HG02884 (cell line): ENCODE data around the gene SMURF2.
"Not testable (repeated sequence)": the region's sequence is repeated elsewhere in the genome, so short reads cannot be mapped to it uniquely, and the experiment has no call there.

Experiments
- ATAC-seq: cut with Tn5 transposase; IDR thresholded peaks from one replicate; pipeline ENCODE4 v1.9.1; 2021; ENCODE audit warnings: mild to moderate bottlenecking, moderate library complexity; ENCODE audit not compliant: unreplicated experiment

Gene SMURF2

GRCh38 chr17:64599187-64599676 lies 62.9 kb downstream of the SMURF2 start:
- ATAC-seq, result peak; percentile 59

GRCh38 chr17:64598672-64599071 lies 63.4 kb downstream of the SMURF2 start:
- no peak for ATAC-seq

- ATAC-seq, result no peak
These were observed 65.1 kb downstream of the SMURF2 start for GRCh38 chr17:64596988-64597387.

DNA sequence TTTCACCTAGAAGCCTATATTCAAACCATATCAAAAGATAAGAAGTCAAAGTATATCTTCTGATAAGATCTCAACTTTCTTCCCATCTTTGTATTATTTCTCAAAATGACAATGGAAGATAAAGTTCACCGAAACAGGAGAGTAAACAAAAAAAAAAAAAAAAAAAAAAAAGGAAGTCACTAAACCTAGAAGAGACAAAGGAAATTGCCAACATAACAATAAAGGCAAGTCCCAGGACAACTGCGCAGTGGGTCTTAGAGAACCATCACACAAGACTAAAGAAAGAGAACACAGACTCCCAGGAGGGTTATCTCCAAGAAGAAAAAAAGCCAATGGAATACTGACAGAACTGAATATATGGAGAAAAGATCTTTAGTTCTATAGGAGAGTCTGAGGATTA lies 65.7 kb downstream of the SMURF2 start:
- no peak for ATAC-seq

GRCh38 chr17:64591944-64592343 lies 70.2 kb downstream of the SMURF2 start:
- no peak for ATAC-seq

- no peak for ATAC-seq
These were observed 77.0 kb downstream of the SMURF2 start for GRCh38 chr17:64585146-64585545.

DNA sequence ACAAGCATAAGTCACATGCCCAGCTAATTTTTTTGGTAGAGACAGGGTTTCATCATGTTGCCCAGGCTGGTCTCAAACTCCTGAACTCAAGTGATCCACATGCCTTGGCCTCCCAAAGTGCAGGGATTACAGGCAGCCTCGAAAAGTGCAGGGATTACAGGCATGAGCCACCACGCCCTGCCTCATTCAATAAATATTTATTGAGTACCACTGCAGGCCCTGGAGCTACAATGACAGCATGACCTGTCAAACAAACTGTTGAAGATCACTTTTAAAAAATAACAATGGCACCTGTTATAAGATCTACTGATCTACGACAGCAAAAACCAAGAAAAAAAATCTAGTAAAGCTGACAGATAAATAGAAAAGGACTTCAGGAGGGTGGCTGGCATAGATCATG lies 79.1 kb downstream of the SMURF2 start:
- no peak for ATAC-seq

DNA sequence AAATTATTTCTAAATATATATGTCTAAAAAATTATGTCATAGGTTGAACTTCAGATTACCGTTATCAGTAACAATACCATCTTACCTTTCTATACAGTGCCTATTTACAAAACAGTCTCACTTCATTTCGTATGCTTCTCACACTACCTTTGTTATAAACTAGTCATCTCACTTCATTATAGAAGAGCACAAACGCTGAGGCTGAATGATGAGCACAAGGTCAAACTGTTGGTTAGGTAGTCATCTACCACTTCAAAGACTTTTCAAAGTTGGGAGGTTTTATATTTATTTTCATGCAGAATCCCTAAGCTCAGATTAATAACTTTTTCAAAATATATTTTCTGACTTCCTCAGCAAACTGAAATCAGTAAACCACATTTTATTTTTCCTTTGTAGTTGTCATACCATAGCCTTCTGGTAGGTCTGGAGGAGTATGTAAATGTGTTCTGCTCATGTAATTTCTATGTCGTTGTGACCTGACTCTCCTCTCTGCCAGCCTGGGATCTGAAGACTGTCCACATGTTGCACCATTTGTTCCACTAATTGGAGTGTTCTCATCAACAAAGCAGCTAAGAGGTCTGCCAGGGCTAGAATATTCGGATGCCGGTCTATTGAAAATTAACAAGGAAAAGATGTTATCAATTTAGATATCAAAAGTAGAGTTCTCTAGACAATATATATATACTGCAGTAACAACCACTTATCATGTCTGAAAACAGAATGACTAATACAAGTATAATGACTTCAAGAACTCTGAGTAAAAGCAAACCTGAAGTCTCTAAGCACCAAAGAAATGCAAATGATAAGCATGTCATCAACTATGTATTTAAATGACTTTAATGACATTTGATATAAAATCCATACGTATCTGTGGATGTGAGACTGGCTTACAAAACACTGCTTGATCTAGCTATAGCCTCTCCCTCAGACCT lies 81.5 kb downstream of the SMURF2 start:
- no peak for ATAC-seq

DNA sequence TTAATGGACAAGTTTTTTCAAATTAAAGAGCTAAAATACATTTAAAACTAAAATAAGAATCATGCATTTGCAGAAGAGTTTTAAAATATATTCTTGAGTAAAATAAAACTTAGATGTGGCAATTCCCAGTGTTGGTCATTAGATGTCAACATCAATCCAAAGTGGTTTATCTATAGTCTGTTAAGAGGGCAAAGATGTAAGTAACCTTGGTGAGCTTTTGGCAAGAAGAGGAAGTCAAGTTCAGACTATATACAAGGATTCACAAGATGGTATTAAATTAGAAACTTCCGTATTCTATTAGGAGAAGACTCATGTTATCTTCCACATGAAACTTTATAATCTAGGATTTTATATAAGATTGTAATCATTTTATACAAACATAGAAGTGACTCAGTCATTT lies 82.2 kb downstream of the SMURF2 start:
- ATAC-seq, result no peak

GRCh38 chr17:64577025-64577424 lies 85.1 kb downstream of the SMURF2 start:
- not testable (repeated sequence) for ATAC-seq

GRCh38 chr17:64575431-64575830 lies 86.7 kb downstream of the SMURF2 start:
- ATAC-seq, result no peak

DNA sequence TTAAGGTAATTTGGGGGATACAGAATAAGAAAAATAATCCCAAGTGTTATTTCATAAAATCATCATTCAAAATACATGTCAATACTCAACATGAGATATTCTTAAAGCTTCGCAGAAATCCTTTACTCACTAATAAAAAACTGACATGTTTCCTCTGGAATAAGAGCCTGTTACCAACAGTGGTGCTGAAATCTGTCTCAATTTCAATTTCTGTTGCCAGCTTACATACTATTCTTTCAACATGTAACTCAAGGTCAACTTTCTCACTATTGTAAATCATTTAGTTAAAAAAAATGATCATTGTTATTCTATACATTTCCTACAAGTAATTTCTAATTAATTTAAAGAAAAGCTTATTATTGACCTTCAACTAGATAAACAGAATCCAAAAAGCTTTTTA lies 87.5 kb downstream of the SMURF2 start:
- ATAC-seq, result no peak

- ATAC-seq, result no peak
These were observed 88.9 kb downstream of the SMURF2 start for GRCh38 chr17:64573214-64573613.

GRCh38 chr17:64572682-64573154 lies 89.4 kb downstream of the SMURF2 start:
- ATAC-seq, result no peak

DNA sequence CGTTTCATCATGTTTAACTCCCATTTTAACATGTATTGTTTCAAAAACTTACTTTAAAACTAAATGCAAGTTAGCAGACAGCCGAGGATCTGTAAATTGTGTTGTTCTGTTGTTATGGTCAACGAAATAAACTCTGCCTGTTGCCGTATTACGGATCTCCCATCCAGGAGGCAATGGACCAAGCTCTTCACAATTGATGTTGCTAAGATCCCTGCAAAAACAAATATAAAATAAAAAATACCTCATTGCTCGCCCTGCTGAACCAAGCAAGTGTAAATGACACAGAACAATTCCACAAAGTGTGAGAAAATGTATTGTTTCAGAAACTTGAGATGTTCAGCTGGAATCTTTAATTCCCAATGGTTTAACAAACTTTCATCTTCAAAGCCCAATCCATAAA lies 90.4 kb downstream of the SMURF2 start:
- no peak for ATAC-seq

GRCh38 chr17:64565563-64565962 lies 96.5 kb downstream of the SMURF2 start:
- ATAC-seq, result no peak

DNA sequence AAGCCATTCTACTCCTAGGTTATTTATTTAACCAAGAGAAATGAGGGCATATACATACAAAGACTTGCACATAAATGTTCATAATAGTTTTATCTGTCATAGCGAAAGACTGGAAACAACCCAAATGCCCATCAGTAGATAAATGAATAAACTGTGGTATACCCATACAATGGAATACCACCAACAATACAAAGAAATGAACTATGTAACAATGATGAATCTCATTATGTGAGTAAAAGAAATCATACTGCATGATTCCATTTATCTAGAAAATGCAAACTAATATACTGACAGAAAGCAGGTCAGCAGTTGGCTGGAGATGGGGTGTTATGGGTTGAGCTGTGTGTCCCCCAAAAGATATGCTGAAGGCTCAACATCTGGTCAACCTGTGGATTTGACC lies 98.0 kb downstream of the SMURF2 start:
- no peak for ATAC-seq

DNA sequence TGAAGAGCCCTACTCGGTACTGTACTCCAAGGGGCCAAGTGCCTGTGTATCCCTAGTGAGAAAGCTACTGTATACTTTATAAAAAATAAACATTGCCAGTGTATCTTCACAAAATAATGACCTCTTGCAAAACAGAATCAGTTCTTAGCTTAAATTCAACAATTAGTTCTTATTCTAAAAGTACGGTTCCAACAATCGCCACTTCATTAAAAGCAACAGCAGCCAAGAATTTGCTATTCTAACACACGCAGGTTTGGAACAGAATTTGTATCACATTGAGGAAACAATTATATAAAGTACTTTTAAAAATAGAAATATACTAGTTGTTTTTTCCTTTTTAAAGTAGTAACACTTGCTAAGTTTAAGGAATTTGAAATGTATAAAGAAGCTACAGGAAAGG lies 106.8 kb downstream of the SMURF2 start:
- no peak for ATAC-seq

GRCh38 chr17:64554028-64554637 lies 108.0 kb downstream of the SMURF2 start:
- no peak for ATAC-seq

DNA sequence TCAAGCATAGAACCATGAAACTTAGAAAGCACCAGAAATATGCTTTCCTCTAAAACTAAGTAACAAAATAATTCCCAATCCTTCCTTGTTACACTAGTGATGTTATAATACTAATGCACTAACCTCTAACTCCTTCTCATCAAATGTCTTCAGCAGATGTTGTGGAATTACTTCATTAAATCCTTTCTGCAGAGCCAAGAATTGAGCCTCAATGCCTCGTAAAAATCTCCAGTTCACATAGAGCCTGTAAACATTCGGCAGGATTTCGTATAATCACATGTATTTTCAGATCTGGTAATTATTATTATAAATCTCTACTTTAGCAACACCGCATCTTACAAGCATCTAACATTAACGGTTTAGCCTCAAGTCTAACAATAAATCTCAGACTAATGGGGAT lies 110.6 kb downstream of the SMURF2 start:
- ATAC-seq, result no peak

DNA sequence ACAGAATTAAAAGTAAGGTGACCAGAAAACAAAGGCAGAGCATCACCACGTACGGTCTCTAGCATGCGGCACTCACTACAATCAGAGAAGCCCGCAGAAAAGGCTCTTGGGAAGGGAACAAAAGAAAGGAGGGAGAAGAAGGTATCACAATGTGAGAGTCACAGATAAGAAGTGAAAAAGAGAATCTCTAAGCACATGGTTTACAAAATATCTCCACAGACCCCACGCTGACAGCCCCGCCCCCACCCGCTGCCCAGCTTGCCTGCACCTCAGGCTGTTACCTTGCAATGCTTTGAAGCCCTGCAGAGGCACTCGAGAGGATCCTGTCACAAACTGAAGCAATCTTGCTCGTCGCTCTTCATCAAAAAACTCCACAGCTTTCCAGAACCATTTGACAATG lies 114.8 kb downstream of the SMURF2 start:
- ATAC-seq, result no peak

DNA sequence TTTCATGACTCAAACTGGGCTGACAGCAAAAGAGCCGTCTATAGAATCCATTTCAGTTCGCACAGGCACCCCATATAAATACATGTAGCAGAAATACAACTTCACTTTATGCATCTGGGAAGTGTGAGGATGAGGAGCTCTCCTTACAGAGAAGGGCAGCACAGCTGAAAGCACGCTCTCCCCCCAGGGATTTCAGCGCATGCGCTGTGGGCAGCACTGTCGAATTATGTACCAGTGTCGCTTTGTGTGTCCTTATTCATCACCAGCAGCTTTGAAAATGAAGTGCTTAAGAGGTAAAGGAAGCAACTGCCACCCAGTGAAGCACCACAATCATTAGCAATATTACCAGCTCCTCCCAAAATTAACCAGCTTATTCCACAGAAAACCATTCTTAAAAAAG lies 115.4 kb downstream of the SMURF2 start:
- no peak for ATAC-seq
